NCI-H82 treated with DMSO at 0.1 percent for 48 hours (cell line): Measurements from ENCODE around the gene TMEM61.
"Not testable (repeated sequence)": the region's sequence is repeated elsewhere in the genome, so short reads cannot be mapped to it uniquely, and the experiment has no call there.

Experiments used
- DNase-seq: peaks from one replicate; lab custom pipeline; 2025; ENCODE audit not compliant: unreplicated experiment; lab: John Stamatoyannopoulos, UW

TMEM61 gene

DNA sequence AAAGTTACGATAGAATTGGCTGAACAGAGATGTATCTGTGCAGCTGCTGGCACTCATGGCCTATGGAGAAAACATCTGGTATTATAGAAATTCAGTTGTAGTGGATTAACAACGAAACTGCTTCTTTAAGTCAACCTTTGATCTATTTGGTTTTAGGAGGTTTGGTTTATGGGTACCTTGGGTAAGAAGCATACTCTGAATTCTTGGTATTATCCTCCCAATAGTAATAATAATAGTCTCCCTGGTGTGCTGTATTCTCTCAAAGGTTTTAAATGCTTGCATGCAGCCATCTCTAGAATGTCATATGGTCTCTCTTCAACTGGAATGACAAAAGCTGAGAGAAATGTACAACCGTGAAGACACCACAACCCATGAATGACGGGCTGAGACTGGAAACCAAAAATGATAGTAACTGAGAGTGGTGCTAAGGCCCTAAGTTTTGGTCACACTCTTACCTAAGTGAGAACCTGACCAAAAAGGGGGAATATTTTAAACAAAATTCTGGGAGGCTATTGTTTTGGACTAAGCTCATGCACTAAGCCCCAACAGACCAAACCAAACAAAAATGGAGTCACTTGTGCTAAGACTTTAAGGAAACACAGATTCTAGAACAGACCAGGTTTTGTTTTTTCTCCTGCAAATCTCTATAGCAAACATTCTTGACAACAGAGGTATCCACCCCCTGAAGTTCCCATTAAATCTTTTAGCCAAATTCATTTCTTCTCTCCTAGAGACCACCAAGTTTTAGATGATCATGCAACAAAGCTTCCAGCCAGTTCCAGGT, 17.6 kb upstream of the TMEM61 start:
- no peak for DNase-seq

DNA sequence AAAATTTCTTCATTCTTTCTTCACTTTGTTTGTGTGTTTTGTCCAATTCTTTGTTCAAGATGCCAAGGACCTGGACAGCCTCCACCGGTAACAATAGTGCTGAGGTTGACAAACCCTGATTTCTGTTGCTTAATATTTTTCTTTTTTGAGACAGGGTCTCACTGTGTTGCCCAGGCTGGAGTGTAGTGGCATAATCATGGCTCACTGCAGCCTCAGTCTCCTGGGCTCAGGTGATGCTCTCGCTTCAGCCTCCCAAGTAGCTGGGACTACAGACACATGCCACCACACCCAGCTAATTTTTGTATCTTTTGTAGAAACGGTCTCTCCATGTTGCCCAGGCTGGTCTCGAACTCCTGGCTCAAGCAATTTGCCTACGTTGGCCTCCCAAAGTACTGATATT, 16.6 kb upstream of the TMEM61 start:
- not testable (repeated sequence) for DNase-seq

DNA sequence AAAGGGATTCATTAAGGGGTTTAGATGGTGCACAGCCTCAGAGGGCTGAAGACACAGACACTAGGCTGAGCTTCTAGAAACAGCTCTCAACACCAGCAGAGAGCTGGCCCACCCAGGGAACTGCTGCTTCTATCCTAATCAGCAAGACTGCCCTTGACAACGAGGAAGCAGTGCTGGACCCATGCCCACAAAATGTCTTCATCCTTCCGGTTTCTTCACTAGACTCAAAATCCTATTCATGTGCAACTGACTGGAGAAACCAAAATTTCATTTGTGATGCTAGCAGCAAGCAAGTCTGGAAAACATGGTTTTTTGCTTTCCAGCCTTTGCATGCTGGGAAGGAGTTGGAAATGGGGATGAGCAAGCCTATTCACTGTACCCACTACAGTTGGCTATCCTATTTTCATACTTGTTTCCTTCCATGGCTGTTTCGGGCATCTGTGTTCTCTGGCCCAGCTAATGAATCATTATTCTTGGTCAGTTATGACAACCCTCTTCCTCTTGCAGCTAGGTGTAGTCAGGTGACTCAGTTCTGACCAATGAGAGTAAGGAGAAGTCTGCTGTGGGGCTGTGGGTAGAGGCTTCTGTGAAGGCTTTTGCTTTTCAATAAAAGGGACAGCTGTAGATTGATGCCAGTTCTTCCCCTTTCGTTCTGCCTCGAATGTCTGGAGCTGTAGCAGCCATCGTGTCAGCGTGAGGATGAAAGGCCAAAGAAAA, 14.6 kb upstream of the TMEM61 start:
- DNase-seq: no peak

DNA sequence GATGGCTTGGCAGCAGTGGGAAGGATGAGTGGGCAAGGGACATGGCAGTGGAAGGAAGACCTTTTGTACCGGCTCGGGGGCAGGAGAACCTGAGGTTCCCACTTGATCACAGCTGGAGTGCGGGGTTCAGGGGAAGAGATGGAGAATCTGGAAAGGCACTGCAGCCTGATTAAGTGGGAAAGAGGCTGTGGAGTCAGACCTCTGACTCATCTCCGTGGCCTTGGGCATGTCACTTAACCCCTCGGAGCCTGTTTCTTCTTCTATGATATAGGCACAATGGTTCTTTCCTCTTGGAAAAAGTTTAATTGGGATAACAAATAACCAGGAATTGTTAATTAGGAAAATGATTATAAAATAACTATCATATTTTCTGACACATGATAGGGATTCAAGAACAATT, 13.1 kb upstream of the TMEM61 start:
- DNase-seq: no peak

DNA sequence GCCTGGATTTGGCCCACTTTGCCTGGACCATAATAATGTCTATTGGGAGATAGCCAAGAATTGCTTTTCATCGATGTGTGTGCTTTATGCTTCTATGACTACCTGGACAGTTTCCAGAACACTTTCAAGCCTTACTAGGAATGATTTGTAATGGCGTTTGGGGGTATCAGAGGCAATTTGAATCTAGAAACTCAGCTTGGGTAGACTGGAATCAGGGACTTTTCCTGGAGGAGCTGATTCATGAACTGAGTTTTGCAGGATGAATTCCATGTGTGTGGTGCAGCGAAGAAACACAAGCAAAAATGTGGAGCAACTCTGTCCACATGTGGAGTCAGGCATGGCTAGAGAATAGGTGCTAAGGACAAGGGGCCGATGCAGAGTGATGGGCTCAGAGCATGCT, 11.9 kb upstream of the TMEM61 start:
- DNase-seq: no peak

DNA sequence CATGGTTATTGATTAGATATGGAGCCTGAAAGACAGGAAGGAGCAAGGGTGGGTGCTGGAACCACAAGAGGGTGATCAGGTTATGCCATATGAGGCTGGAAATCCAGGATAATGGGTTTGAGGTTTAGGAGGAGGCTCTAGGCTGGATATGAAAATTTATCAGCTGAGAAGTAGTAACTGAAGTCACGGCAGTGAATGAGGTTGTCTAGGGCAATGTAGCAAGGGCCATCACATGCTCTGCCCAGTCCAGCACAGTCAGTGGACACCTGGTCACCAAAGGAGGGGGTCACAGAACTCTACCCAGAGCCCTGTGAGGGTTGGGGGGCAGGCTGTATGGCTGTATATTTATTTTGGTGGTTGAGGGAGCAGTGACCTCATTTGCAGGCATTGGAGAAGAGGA, 10.5 kb upstream of the TMEM61 start:
- no peak for DNase-seq

DNA sequence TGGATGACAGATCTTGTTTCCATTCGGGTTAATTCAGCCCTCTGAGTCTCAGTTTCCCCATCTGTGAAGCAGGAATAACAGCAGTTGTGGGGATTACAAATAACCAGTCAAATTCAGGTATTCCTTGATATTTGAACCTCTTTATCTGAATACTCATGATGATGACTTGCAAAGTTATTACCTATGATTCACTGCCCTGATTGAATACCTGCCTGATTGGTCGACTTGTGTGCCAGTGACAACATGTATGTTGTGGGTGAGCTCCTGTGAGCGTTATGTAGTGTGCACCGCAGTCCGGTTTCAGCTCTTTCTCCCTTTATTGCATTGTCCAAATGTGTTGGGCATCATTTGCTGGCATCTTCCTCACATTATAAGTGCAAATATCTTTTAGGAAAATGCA, 9.5 kb upstream of the TMEM61 start:
- no peak for DNase-seq

DNA sequence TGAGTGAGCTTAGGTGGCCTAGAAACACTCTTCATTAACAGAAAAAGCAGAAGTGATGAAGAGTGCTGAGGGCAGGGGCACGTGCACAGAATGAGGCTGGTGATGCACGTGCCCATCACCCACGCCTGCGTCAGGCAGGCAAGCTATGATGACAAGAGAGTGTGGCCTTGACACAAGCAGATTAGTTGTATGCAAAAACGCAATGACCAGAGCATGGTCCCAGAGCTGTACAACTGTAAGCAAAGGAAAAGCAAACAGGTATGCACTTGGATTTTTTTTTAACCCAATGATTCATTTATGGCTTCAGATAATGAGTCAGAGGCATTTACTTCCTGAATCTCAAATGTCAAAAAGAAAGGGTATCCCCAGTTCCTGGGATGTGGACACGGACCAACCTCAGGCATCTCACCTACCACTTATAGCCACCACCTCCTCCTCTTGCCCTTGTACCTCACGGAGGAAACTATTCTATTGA, 9.1 kb upstream of the TMEM61 start:
- DNase-seq: no peak

DNA sequence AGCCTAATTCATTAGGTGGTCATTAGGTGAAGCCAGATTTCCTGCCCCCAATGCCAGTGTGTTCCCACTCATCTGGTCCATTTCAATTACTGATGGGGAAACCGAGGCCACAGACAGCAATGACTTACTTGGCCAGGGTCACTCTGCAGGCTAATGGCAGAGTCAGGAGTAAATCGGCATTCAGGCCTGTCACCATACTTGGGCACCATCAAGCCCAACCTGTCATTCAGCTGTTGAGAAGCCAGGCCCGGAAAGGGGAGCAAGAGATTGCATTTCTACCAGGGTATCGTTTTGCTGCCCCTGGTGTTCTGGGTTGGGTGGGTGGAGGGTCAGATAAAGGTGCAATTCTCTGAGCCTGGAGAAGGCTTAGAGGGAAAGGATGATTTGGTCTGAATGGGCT, 8.0 kb upstream of the TMEM61 start:
- no peak for DNase-seq

DNA sequence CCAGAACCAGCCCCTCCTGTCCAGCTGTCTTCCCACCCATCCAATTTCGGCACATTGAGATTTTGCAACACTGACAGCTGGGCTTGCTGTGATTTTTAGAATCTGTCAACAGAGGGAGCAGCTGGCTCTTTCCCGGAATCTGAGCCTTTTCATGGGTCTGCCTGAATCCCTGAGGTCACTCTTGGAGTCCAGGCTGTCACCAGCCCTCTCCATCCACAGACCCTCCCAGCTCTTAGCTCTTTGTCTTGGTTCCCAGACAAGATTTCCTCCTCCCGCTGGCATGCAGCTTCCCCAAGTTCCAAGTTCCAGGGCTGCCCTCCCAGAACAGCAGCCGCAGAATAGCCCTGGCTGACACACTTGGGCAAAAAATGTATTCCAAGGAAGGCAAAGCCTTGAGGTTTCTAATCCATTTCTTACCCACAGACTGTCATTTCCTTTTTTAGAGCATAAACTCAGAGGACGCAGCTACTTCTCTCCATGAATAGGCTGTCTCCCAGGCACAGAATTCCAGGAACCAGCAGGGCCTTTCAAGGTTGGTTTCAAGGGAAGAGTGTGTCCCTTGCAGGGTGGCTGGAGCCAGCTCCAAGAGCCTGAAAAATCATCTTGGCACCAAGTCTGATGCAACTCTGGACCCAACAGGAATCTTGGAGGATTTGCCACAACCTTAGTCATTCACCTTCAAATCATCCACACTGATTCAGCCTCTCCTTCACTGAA, 7.1 kb upstream of the TMEM61 start:
- DNase-seq: no peak

DNA sequence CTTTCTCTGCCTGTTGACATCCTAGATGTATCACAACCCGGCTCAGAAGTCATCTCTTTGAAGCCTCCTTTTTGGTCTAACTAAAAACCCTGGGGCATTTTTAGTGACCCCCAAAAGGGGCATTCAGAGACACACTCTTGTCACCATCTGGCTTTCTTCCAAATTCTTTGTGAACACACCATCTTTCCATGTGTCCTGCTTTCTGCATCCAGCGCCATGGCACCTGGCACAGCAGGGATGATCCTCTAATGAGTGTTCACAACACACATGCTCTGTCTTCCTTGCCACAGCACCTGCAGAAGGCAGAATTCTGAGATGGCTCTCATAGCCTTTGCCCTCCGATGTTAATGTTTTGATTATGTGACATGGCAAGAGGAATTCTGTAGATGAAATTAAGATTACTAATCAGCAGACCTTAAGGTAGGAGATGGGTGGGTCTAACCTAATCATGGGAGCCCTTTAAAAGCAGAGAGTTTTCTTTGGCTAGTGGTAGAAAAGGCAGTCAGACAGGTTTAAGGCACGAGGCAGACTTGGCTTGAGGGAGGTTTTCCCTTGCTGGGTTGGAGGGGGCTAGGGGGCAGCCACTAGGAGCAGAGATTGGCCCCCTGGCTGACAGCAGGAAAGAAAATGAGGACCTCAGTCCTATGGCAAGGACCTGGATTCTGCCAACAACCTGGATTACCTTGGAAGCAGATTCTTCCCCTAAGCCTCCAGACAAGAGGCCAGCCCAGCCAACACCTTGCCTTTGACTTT, 4.9 kb upstream of the TMEM61 start:
- no peak for DNase-seq

DNA sequence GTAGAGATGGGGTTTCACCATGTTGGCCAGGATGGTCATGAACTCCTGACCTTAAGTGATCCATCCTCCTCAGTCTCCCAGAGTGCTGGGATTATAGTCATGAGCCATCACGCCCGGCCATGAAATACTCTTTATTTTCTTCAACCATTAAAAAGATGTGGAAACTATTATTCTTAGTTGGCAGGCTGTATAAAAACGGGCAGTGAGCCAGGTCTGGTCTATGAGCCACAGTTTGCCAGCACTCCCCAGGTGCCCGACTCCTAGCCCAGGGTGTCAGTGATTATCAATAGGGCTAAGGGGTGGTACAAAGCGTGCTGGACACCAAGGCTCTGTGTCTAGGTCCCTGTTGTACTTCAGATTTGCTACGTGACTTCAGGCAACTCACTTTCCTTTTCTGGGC, 3.7 kb upstream of the TMEM61 start:
- no peak for DNase-seq

DNA sequence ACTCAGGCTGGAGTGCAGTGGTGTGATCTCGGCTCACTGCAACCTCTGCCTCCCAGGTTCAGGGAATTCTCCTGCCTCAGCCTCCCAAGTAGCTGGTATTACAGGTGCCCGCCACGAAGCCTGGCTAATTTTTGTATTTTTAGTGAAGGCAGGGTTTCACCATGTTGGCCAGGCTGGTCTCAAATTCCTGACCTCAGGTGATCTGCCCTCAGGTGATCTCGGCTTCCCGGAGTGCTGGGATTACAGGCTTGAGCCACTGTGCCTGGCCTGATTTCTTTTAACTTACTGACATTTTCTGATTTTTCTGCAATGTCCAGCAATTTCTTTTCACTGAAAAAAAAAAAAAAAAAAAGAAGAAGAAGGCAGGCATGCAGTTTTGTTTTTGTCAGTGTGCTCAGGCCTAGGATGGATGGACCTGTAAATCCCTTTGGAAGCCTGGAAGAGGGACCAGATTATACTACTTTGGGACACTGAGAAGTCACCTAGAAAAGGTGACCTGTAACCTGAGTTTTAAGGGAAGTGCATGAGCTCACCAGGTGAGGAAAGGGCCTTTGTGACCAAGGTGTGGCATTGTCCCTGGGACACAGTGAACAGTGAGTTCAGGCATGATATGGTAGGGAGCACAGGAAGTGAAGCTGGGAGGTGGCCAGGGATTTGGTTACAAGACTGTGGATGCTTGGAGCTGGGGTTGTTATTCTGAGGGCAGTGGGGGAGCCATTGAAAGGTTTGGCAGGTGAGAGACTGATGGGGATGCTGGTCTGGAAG, 2.7 kb upstream of the TMEM61 start:
- DNase-seq: no peak

DNA sequence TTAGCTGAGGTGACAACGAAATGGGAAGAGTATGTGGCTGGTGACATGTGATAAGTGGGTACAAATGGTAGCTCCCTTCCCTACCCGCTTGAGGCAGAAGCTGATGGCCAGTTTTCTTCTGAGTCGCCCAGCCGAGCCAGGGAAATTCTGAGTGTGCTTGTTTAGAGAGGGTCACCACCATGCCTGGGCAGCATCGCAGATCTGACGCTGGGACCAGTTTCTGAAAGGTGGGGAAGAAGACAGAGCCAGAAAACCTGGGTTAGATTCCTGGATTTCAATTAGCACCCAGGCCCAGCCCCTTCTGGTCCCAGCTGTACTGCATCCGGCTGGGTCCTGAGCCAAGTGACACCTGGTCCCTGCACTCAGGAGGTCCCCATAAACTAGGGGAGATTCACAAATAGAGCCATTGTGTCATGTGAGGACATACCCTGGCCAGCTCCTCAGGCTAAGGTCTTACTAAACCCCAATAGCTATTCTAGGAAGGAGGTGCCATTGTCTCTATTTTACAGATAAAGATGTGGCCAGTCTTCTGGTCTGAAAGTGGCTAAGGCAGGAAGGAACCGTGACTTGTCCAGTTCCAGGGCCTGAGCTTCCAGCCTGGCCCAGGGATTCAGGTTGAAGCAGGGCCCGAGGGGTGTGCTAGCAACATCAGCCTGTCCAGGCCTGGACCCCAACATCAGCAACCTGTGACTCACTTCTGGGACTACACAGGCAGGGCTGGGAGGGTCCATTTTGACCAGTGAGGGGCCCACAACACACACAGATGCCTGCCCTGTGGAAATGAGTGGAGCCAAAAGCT, 1.7 kb upstream of the TMEM61 start:
- DNase-seq: no peak

DNA sequence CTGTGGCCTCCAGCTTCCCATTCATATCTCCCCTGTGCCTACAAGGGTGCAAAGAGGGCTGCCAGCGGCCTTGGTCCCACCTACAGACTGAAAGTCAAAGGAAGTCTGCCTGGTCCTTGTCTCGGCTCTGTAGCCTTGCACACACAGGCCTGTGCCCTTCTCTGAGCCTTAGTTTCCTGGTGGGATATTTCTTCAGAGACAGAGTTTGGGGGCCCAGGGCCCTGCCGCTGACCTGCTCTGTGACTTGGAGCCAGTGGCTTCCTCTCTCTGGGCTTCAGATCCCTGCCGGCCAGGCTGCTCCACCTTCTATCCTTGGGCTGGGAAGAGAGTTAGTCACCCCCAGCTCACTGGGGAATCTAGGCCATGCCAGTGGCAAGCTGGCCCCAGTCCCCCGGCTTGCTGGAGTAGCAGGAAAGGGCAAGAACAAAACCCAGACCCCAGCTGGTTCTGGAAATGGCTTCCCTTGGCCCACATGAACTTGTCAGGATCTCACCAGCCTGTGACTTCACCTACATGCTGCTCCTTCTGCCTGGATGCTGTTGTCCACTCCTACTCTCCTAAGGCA, 1.0 kb upstream of the TMEM61 start:
- DNase-seq: no peak

DNA sequence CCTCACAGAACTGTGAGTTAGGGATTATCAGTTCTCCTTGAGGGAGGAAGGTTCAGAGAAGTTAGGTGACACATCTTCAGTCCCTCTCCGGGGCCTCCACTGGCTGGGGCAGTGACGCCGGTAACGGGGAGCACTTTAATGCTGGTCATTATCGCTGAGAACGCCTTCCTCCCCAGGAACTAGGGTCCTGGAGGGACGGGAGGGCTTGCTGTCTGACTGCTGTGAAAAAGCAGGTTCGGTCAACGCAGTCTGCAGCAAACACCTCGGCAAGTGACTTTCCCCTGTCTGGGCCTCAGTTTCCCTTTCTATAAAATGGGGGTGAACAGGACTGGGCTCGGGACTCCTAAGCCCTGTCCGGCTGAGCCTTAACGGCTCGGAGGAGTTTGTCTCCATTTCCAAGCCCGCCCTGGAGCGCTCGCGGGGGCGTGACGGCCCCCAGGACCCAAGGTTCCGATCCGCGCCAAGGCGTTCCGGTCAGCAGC, 341 bp upstream of the TMEM61 start:
- no peak for DNase-seq

DNA sequence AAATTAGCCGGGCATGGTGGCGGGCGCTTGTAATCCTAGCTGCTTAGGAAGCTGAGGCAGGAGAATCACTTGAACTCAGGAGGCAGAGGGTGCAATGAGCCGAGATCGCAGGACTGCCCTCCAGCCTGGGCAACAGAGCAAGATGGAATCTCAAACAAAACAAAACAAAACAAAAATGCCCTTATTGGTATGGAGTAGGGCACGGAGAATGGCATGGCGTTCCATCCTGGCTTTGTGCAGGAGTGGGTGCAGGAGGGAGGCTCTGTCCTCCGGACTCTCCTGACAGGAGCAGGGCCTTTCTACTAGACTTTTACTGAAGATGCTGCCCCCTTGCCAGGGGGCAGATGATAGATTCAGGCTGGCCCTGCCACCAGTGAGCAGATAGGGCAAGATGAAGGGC, 1.0 kb downstream of the TMEM61 start:
- no peak for DNase-seq

DNA sequence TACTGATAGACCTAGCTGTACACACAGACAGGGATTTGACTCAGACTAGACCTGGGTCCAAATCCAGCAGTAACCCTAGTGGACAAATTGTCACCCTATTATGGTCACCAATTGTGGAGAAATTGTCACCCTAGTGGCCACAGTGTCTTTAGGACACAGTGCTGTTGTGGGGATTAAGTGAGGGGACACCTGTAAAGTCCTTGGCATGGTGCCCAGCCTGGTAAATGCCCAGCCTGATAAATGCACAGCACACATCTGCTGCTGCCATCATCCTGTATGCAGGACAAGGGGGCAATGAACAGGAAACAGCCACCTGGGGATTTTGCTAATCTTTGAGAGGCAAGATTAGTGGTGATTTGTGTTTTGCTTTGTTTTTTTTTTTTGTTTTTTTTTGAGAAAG, 2.3 kb downstream of the TMEM61 start:
- peak; percentile 66 for DNase-seq

DNA sequence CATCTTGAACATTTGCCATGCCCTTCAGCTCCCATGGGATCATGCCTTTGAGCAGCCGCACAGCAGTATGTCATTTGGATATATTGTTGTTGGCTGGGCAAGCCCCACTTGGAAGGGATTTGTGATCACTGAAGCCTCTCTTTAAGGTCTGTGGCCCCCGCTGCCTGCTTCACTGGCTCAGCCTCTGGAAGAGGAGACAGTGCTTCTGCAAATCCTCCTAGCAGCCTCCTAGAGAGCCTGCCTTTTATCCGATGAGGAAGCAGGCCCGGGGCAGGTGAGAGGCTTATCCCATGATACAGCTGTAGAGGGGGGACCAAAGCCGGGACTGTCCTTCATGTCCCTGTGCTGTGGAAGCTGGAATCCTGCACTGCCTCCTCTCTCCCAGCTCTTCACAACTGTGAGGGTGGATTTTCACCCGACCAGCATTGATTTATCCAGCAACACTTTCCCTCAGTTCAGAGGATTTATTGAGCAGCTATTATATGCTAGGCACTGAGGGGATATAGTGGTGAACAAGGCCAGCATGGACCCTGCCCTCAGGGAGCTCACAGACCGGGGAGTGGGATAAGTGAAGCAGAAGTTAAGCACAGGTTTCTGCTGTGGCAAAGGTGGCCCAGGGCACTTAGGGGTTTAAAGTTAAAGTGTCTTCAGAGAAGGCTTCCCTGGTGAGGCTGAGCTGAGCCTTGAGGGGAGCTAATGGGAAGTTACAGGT, 3.9 kb downstream of the TMEM61 start:
- DNase-seq: peak; percentile 47
